ENCODE results near the gene PHKG2.

The PHKG2 gene

GRCh38 chr16:30721606-30722005 is 26.6 kb upstream of the PHKG2 start:
- no peaks in the 10 kb centered on the region for H3K9me3 Mint-ChIP-seq

GRCh38 chr16:30722443-30722842 is 25.8 kb upstream of the PHKG2 start:
- H3K4me1 Mint-ChIP-seq (ENCODE audit: low read depth) = peaks cover 3% of the 10 kb centered on the region
- no peaks in the 10 kb centered on the region for H3K27me3 Mint-ChIP-seq (ENCODE audit: low read depth)
- H3K4me3 Mint-ChIP-seq = no peak overlapping the region
- H3K36me3 Mint-ChIP-seq (ENCODE audit: low read depth) = peaks cover 66% of the 10 kb centered on the region
- no peak overlapping the region for H3K27ac Mint-ChIP-seq
- no peaks in the 10 kb centered on the region for H3K9me3 Mint-ChIP-seq

More at GRCh38 chr16:30721606-30722005, 26.6 kb upstream of the PHKG2 start:
- Mint-ChIP-seq H3K27ac (no peak overlapping the region), H3K36me3 (ENCODE audit: low read depth) (peaks cover 70% of the 10 kb centered on the region), H3K27me3 (ENCODE audit: low read depth) (no peaks in the 10 kb centered on the region), H3K4me3 (no peak overlapping the region), H3K4me1 (ENCODE audit: low read depth) (peaks cover 6% of the 10 kb centered on the region)

GRCh38 chr16:30722916-30723315 is 25.3 kb upstream of the PHKG2 start:
- no peaks in the 10 kb centered on the region for H3K9me3 Mint-ChIP-seq

GRCh38 chr16:30723725-30724355 is 24.4 kb upstream of the PHKG2 start:
- Mint-ChIP-seq H3K9me3 (no peaks in the 10 kb centered on the region), H3K27me3 (ENCODE audit: low read depth) (no peaks in the 10 kb centered on the region), H3K4me1 (ENCODE audit: low read depth) (peaks cover 6% of the 10 kb centered on the region), H3K27ac (peak overlapping the region; percentile 8), H3K4me3 (no peak overlapping the region), H3K36me3 (ENCODE audit: low read depth) (peaks cover 68% of the 10 kb centered on the region)

More at GRCh38 chr16:30722916-30723315, 25.3 kb upstream of the PHKG2 start:
- Mint-ChIP-seq H3K4me1 (ENCODE audit: low read depth) (peaks cover 4% of the 10 kb centered on the region), H3K4me3 (no peak overlapping the region), H3K27ac (no peak overlapping the region), H3K27me3 (ENCODE audit: low read depth) (no peaks in the 10 kb centered on the region), H3K36me3 (ENCODE audit: low read depth) (peaks cover 65% of the 10 kb centered on the region)

- no peak overlapping the region for H3K27ac Mint-ChIP-seq
- peaks cover 6% of the 10 kb centered on the region for H3K4me1 Mint-ChIP-seq (ENCODE audit: low read depth)
- H3K36me3 Mint-ChIP-seq (ENCODE audit: low read depth) = peaks cover 70% of the 10 kb centered on the region
- no peak overlapping the region for H3K4me3 Mint-ChIP-seq
- H3K9me3 Mint-ChIP-seq = no peaks in the 10 kb centered on the region
- H3K27me3 Mint-ChIP-seq (ENCODE audit: low read depth) = no peaks in the 10 kb centered on the region
Observed at GRCh38 chr16:30724641-30725417, 23.4 kb upstream of the PHKG2 start.

- no peak overlapping the region for H3K27ac Mint-ChIP-seq
- peaks cover 6% of the 10 kb centered on the region for H3K4me1 Mint-ChIP-seq (ENCODE audit: low read depth)
- no peaks in the 10 kb centered on the region for H3K9me3 Mint-ChIP-seq
- no peaks in the 10 kb centered on the region for H3K27me3 Mint-ChIP-seq (ENCODE audit: low read depth)
- H3K4me3 Mint-ChIP-seq = no peak overlapping the region
- H3K36me3 Mint-ChIP-seq (ENCODE audit: low read depth) = peaks cover 70% of the 10 kb centered on the region
Observed at GRCh38 chr16:30725418-30725792, 22.8 kb upstream of the PHKG2 start.

GRCh38 chr16:30728321-30728720 is 19.9 kb upstream of the PHKG2 start:
- H3K4me3 Mint-ChIP-seq = no peak overlapping the region

GRCh38 chr16:30728899-30729672 is 19.1 kb upstream of the PHKG2 start:
- H3K27ac Mint-ChIP-seq = no peak overlapping the region
- no peaks in the 10 kb centered on the region for H3K27me3 Mint-ChIP-seq (ENCODE audit: low read depth)
- H3K36me3 Mint-ChIP-seq (ENCODE audit: low read depth) = peaks cover 55% of the 10 kb centered on the region
- peaks cover 3% of the 10 kb centered on the region for H3K4me1 Mint-ChIP-seq (ENCODE audit: low read depth)
- H3K9me3 Mint-ChIP-seq = no peaks in the 10 kb centered on the region
- no peak overlapping the region for H3K4me3 Mint-ChIP-seq

More at GRCh38 chr16:30728321-30728720, 19.9 kb upstream of the PHKG2 start:
- H3K27me3 Mint-ChIP-seq (ENCODE audit: low read depth) = no peaks in the 10 kb centered on the region
- no peak overlapping the region for H3K27ac Mint-ChIP-seq
- no peaks in the 10 kb centered on the region for H3K9me3 Mint-ChIP-seq
- peaks cover 3% of the 10 kb centered on the region for H3K4me1 Mint-ChIP-seq (ENCODE audit: low read depth)
- H3K36me3 Mint-ChIP-seq (ENCODE audit: low read depth) = peaks cover 56% of the 10 kb centered on the region

GRCh38 chr16:30731411-30731810 is 16.8 kb upstream of the PHKG2 start:
- peaks cover 50% of the 10 kb centered on the region for H3K36me3 Mint-ChIP-seq (ENCODE audit: low read depth)

GRCh38 chr16:30736995-30737793 is 11.0 kb upstream of the PHKG2 start:
- no peaks in the 10 kb centered on the region for H3K27me3 Mint-ChIP-seq (ENCODE audit: low read depth)
- peaks cover 61% of the 10 kb centered on the region for H3K36me3 Mint-ChIP-seq (ENCODE audit: low read depth)
- peak overlapping the region; percentile 67 for H3K27ac Mint-ChIP-seq
- H3K4me1 Mint-ChIP-seq (ENCODE audit: low read depth) = peaks cover 12% of the 10 kb centered on the region
- no peaks in the 10 kb centered on the region for H3K9me3 Mint-ChIP-seq
- H3K4me3 Mint-ChIP-seq = no peak overlapping the region

More at GRCh38 chr16:30731411-30731810, 16.8 kb upstream of the PHKG2 start:
- peaks cover 3% of the 10 kb centered on the region for H3K4me1 Mint-ChIP-seq (ENCODE audit: low read depth)
- H3K27me3 Mint-ChIP-seq (ENCODE audit: low read depth) = no peaks in the 10 kb centered on the region
- no peak overlapping the region for H3K4me3 Mint-ChIP-seq
- H3K27ac Mint-ChIP-seq = no peak overlapping the region
- no peaks in the 10 kb centered on the region for H3K9me3 Mint-ChIP-seq

GRCh38 chr16:30737794-30738648 is 10.2 kb upstream of the PHKG2 start:
- Mint-ChIP-seq H3K4me1 (ENCODE audit: low read depth) (peaks cover 12% of the 10 kb centered on the region), H3K27me3 (ENCODE audit: low read depth) (no peaks in the 10 kb centered on the region), H3K9me3 (no peaks in the 10 kb centered on the region), H3K36me3 (ENCODE audit: low read depth) (peaks cover 57% of the 10 kb centered on the region), H3K27ac (no peak overlapping the region), H3K4me3 (no peak overlapping the region)

- H3K27me3 Mint-ChIP-seq (ENCODE audit: low read depth) = no peaks in the 10 kb centered on the region
- H3K4me3 Mint-ChIP-seq = no peak overlapping the region
- no peaks in the 10 kb centered on the region for H3K9me3 Mint-ChIP-seq
- peaks cover 12% of the 10 kb centered on the region for H3K4me1 Mint-ChIP-seq (ENCODE audit: low read depth)
- H3K27ac Mint-ChIP-seq = no peak overlapping the region
- peaks cover 53% of the 10 kb centered on the region for H3K36me3 Mint-ChIP-seq (ENCODE audit: low read depth)
Observed at GRCh38 chr16:30738984-30739951, 9.0 kb upstream of the PHKG2 start.
